Measurements from ENCODE around the gene DMBX1. TPM values are rescaled to one million over a fixed set of nuclear protein-coding genes. Genes with fewer than 3 reads are reported as not detected.

The DMBX1 gene
- total and polyA plus RNA-seq, 3 donors from 2014 or later: 1.1 to 2.0 (median 1.7) TPM

- 83 to 91% methylated on average over 1 to 5 of the region's 5 CpGs for whole genome bisulfite sequencing, 2 donors
- Histone ChIP-seq H3K9me3 (no peaks in the 10 kb centered on the region), H3K4me1 (no peaks in the 10 kb centered on the region), H3K27ac (no peak overlapping the region), H3K36me3 (ENCODE audit: low read depth, missing control alignments) (no peaks in the 10 kb centered on the region), H3K4me3 (no peak overlapping the region), H3K27me3 (no peaks in the 10 kb centered on the region)
- DNase-seq: no peak
- TF ChIP-seq POLR2A (IDR thresholded peaks at IDR 0.05) (no peak), CTCF (IDR thresholded peaks at IDR 0.05) (no peak)
- intact Hi-C loops (cut with DNase I; ENCODE audit: low total_unique reads): no loop called here
These were observed 19.1 kb downstream of the DMBX1 start for GRCh38 chr1:46508757-46509156.

GRCh38 chr1:46510341-46510997, 20.8 kb downstream of the DMBX1 start:
- intact Hi-C loops (cut with DNase I; ENCODE audit: low total_unique reads): no loop called here
- Histone ChIP-seq H3K36me3 (ENCODE audit: low read depth, missing control alignments) (no peaks in the 10 kb centered on the region), H3K27ac (no peak overlapping the region), H3K4me1 (no peaks in the 10 kb centered on the region), H3K27me3 (no peaks in the 10 kb centered on the region), H3K4me3 (no peak overlapping the region), H3K9me3 (no peaks in the 10 kb centered on the region)
- DNase-seq: no peak
- TF ChIP-seq POLR2A (IDR thresholded peaks at IDR 0.05) (no peak), CTCF (IDR thresholded peaks at IDR 0.05) (no peak)
- 92 to 94% methylated on average over 17 to 19 of the region's 19 CpGs for WGBS, 2 donors

GRCh38 chr1:46510998-46511365, 21.3 kb downstream of the DMBX1 start:
- no peak overlapping the region for H3K4me3 ChIP-seq
- H3K27ac ChIP-seq: no peak overlapping the region
- no peaks in the 10 kb centered on the region for H3K9me3 ChIP-seq
- no peak for TF ChIP-seq CTCF (IDR thresholded peaks at IDR 0.05)
- no peak for TF ChIP-seq POLR2A (IDR thresholded peaks at IDR 0.05)
- WGBS, 2 donors: 72% methylated on average over 4 to 8 of the region's 8 CpGs
- no peaks in the 10 kb centered on the region for H3K4me1 ChIP-seq
- no peaks in the 10 kb centered on the region for H3K27me3 ChIP-seq
- DNase-seq: no peak
- intact Hi-C loops (cut with DNase I; ENCODE audit: low total_unique reads): no loop called here
- no peaks in the 10 kb centered on the region for H3K36me3 ChIP-seq (ENCODE audit: low read depth, missing control alignments)

GRCh38 chr1:46512135-46512791, 22.6 kb downstream of the DMBX1 start:
- no peaks in the 10 kb centered on the region for H3K27me3 ChIP-seq
- 81 to 88% methylated on average over 17 to 23 of the region's 23 CpGs for WGBS, 2 donors
- H3K36me3 ChIP-seq (ENCODE audit: low read depth, missing control alignments): no peaks in the 10 kb centered on the region
- H3K27ac ChIP-seq: no peak overlapping the region
- no peak for TF ChIP-seq CTCF (IDR thresholded peaks at IDR 0.05)
- no peak for TF ChIP-seq POLR2A (IDR thresholded peaks at IDR 0.05)
- H3K9me3 ChIP-seq: no peaks in the 10 kb centered on the region
- no peak for DNase-seq
- no peak overlapping the region for H3K4me3 ChIP-seq
- intact Hi-C loops (cut with DNase I; ENCODE audit: low total_unique reads): no loop called here
- H3K4me1 ChIP-seq: no peaks in the 10 kb centered on the region

GRCh38 chr1:46512792-46513190, 23.2 kb downstream of the DMBX1 start:
- H3K36me3 ChIP-seq (ENCODE audit: low read depth, missing control alignments): no peaks in the 10 kb centered on the region
- H3K9me3 ChIP-seq: no peaks in the 10 kb centered on the region
- 75 to 76% methylated on average over 6 of the region's 6 CpGs for WGBS, 2 donors
- H3K4me3 ChIP-seq: no peak overlapping the region
- no peak for DNase-seq
- intact Hi-C loops (cut with DNase I; ENCODE audit: low total_unique reads): no loop called here
- no peaks in the 10 kb centered on the region for H3K27me3 ChIP-seq
- no peaks in the 10 kb centered on the region for H3K4me1 ChIP-seq
- TF ChIP-seq CTCF (IDR thresholded peaks at IDR 0.05) (no peak), POLR2A (IDR thresholded peaks at IDR 0.05) (no peak)
- no peak overlapping the region for H3K27ac ChIP-seq
